Neural cell (in vitro differentiated cells): ENCODE data around the gene LRMDA.

ENCODE experiments used
- EP300 ChIP-seq: fragments of 450-650 bp; conservative IDR thresholded peaks from 2 replicates; pipeline ENCODE4 v1.6.1; 2014; ENCODE audit warnings: antibody characterized with exemption, mild to moderate bottlenecking, moderate library complexity; ENCODE audit not compliant: poor library complexity, severe bottlenecking
- EZH2 ChIP-seq: fragments of 200-600, 300-800 bp; shearing (Covaris generic), sonication (generic); IDR thresholded peaks from 2 replicates; pipeline ENCODE4 v1.6.1; 2014; ENCODE audit warnings: antibody characterized with exemption, low read length, borderline replicate concordance, mild to moderate bottlenecking; ENCODE audit not compliant: insufficient read depth, poor library complexity, severe bottlenecking
- MXI1 ChIP-seq: fragments of 450-650 bp; conservative IDR thresholded peaks from 2 replicates; pipeline ENCODE4 v1.6.1; 2014; ENCODE audit warnings: antibody characterized with exemption, mild to moderate bottlenecking; ENCODE audit not compliant: poor library complexity, severe bottlenecking
- POLR2AphosphoS5 ChIP-seq: IDR thresholded peaks from 2 replicates; pipeline ENCODE4 v1.6.1; 2012
- TF ChIP-seq, protein P1 (sequence below): fragments of 450-650 bp; IDR thresholded peaks from 2 replicates; pipeline ENCODE4 v1.5.1; 2014; ENCODE audit warnings: antibody characterized with exemption, mild to moderate bottlenecking, moderate library complexity; ENCODE audit not compliant: poor library complexity, severe bottlenecking

DNA sequence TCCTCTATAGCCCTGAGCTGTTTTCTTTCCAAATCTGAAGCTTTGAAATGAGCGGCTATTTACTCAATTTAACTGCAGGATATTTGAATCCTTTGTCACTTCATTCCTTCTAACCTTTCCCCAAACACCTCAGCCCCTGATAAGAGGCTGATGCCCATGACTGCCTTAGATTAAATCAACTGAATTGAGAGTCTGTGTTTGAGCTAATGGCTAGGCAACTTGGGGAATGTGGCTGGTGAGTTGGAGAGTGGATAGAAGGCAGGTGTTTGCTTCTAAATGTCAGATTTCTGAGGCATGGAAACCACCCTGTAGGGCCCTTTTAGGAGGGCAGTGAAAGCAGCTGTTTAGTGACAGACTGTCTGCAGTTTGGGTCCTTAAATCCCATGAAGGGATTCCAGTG lies 759.9 kb downstream of the LRMDA start:
- TF ChIP-seq, protein P1, sequence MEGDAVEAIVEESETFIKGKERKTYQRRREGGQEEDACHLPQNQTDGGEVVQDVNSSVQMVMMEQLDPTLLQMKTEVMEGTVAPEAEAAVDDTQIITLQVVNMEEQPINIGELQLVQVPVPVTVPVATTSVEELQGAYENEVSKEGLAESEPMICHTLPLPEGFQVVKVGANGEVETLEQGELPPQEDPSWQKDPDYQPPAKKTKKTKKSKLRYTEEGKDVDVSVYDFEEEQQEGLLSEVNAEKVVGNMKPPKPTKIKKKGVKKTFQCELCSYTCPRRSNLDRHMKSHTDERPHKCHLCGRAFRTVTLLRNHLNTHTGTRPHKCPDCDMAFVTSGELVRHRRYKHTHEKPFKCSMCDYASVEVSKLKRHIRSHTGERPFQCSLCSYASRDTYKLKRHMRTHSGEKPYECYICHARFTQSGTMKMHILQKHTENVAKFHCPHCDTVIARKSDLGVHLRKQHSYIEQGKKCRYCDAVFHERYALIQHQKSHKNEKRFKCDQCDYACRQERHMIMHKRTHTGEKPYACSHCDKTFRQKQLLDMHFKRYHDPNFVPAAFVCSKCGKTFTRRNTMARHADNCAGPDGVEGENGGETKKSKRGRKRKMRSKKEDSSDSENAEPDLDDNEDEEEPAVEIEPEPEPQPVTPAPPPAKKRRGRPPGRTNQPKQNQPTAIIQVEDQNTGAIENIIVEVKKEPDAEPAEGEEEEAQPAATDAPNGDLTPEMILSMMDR, result no peak
- TF ChIP-seq POLR2AphosphoS5, result no peak
- no peak for TF ChIP-seq EP300
- no peak for TF ChIP-seq EZH2
- no peak for TF ChIP-seq MXI1
